ENCODE data around the gene PEA15.

The PEA15 gene

GRCh38 chr1:160205242-160206035 lies at the start of gene PEA15:
TSS of gene PEA15 (plus strand) at chr1:160205384. CDS start at chr1:160211545, 6,161 bp downstream.
- TF ChIP-seq POLR2A (IDR thresholded peaks at IDR 0.05; ENCODE audit: low read depth, low read length), result peak; percentile 65
- DNase-seq (ENCODE audit: insufficient read length, low spot score) (peak; percentile 86), FAIRE-seq (no peak)

- DNase-seq (ENCODE audit: insufficient read length, low spot score) (no peak), FAIRE-seq (no peak)
- TF ChIP-seq POLR2A (IDR thresholded peaks at IDR 0.05; ENCODE audit: low read depth, low read length), result no peak
Observed at GRCh38 chr1:160156361-160156760, 48.8 kb upstream of the PEA15 start.

- FAIRE-seq (no peak), DNase-seq (ENCODE audit: insufficient read length, low spot score) (no peak)
- TF ChIP-seq POLR2A (IDR thresholded peaks at IDR 0.05; ENCODE audit: low read depth, low read length), result no peak
Observed at GRCh38 chr1:160157174-160157573, 48.0 kb upstream of the PEA15 start.

GRCh38 chr1:160158031-160158430 lies 47.2 kb upstream of the PEA15 start:
- TF ChIP-seq POLR2A (IDR thresholded peaks at IDR 0.05; ENCODE audit: low read depth, low read length), result no peak
- no peak for DNase-seq (ENCODE audit: insufficient read length, low spot score)
- no peak for FAIRE-seq

GRCh38 chr1:160158534-160158933 lies 46.6 kb upstream of the PEA15 start:
- no peak for TF ChIP-seq POLR2A (IDR thresholded peaks at IDR 0.05; ENCODE audit: low read depth, low read length)
- FAIRE-seq, result no peak

GRCh38 chr1:160159846-160160245 lies 45.3 kb upstream of the PEA15 start:
- no peak for FAIRE-seq
- no peak for DNase-seq (ENCODE audit: insufficient read length, low spot score)
- TF ChIP-seq POLR2A (IDR thresholded peaks at IDR 0.05; ENCODE audit: low read depth, low read length), result no peak

More at GRCh38 chr1:160158534-160158933, 46.6 kb upstream of the PEA15 start:
- DNase-seq (ENCODE audit: insufficient read length, low spot score), result no peak

- FAIRE-seq, result no peak
- TF ChIP-seq POLR2A (IDR thresholded peaks at IDR 0.05; ENCODE audit: low read depth, low read length), result no peak
- DNase-seq (ENCODE audit: insufficient read length, low spot score), result peak; percentile 29
Observed at GRCh38 chr1:160161965-160162705, 43.0 kb upstream of the PEA15 start.

- no peak for TF ChIP-seq POLR2A (IDR thresholded peaks at IDR 0.05; ENCODE audit: low read depth, low read length)
- FAIRE-seq (no peak), DNase-seq (ENCODE audit: insufficient read length, low spot score) (no peak)
Observed at GRCh38 chr1:160162931-160163330, 42.3 kb upstream of the PEA15 start.

- TF ChIP-seq POLR2A (IDR thresholded peaks at IDR 0.05; ENCODE audit: low read depth, low read length), result no peak
- DNase-seq (ENCODE audit: insufficient read length, low spot score) (no peak), FAIRE-seq (no peak)
Observed at GRCh38 chr1:160163615-160164014, 41.6 kb upstream of the PEA15 start.

GRCh38 chr1:160164121-160164520 lies 41.1 kb upstream of the PEA15 start:
- DNase-seq (ENCODE audit: insufficient read length, low spot score) (no peak), FAIRE-seq (no peak)
- TF ChIP-seq POLR2A (IDR thresholded peaks at IDR 0.05; ENCODE audit: low read depth, low read length), result no peak

GRCh38 chr1:160166166-160166868 lies 38.9 kb upstream of the PEA15 start:
- DNase-seq (ENCODE audit: insufficient read length, low spot score) (no peak), FAIRE-seq (no peak)
- no peak for TF ChIP-seq POLR2A (IDR thresholded peaks at IDR 0.05; ENCODE audit: low read depth, low read length)

GRCh38 chr1:160167056-160167455 lies 38.1 kb upstream of the PEA15 start:
- FAIRE-seq (no peak), DNase-seq (ENCODE audit: insufficient read length, low spot score) (no peak)
- no peak for TF ChIP-seq POLR2A (IDR thresholded peaks at IDR 0.05; ENCODE audit: low read depth, low read length)

GRCh38 chr1:160167580-160167979 lies 37.6 kb upstream of the PEA15 start:
- DNase-seq (ENCODE audit: insufficient read length, low spot score) (peak; percentile 41), FAIRE-seq (no peak)
- no peak for TF ChIP-seq POLR2A (IDR thresholded peaks at IDR 0.05; ENCODE audit: low read depth, low read length)

- TF ChIP-seq POLR2A (IDR thresholded peaks at IDR 0.05; ENCODE audit: low read depth, low read length), result no peak
- no peak for FAIRE-seq
- DNase-seq (ENCODE audit: insufficient read length, low spot score), result no peak
Observed at GRCh38 chr1:160168016-160168415, 37.2 kb upstream of the PEA15 start.

Data from H54 (cell line).